Cardiac muscle cell (in vitro differentiated cells and primary cell): Measurements from ENCODE around the gene IKZF3. TPM values are rescaled to one million over a fixed set of nuclear protein-coding genes. Genes with fewer than 3 reads are reported as not detected.

ENCODE experiments used
- DNase-seq, 2 donors: peaks; one replicate each; pipeline versions ENCODE4 v3.0.0 to v3.0.0-alpha.2; 2010 to 2017; ENCODE audit warnings: low read depth in 1 of 2, low spot score in 1 of 2
- H3K27ac ChIP-seq: fragments of 200-600 bp; sonication (generic); 2 replicates; pipeline ENCODE4 v1.5.1; 2016
- H3K27me3 ChIP-seq: fragments of 200-600 bp; sonication (generic); 2 replicates; pipeline ENCODE4 v1.6.0; 2016; ENCODE audit warnings: control low read depth
- H3K36me3 ChIP-seq: fragments of 200-600 bp; sonication (generic); 2 replicates; pipeline ENCODE4 v1.5.1; 2016; ENCODE audit warnings: control low read depth
- H3K4me1 ChIP-seq: fragments of 200-600 bp; sonication (generic); 2 replicates; pipeline ENCODE4 v1.8.1; 2017; ENCODE audit warnings: low read depth, mild to moderate bottlenecking, mixed run types
- H3K4me3 ChIP-seq: fragments of 200-600 bp; sonication (generic); 2 replicates; pipeline ENCODE4 v1.5.1; 2016; ENCODE audit warnings: mild to moderate bottlenecking
- H3K9me3 ChIP-seq: fragments of 200-600 bp; sonication (generic); 2 replicates; pipeline ENCODE4 v1.5.1; 2017; ENCODE audit warnings: low read depth, mild to moderate bottlenecking, control low read depth
- polyA plus RNA-seq: library from polyadenylated mRNA; unstranded; fragments of >200 nt; fragmentation: Nextera tagmentation; extraction: Ambion mirVana; gene quantifications from 2 replicates; pipeline ENCODE4 v1.2.1, GENCODE V29; 2016
- total RNA-seq: library from RNA; depleted of rRNA; stranded (reverse); fragments of >200 nt; gene quantifications from 2 replicates; pipeline ENCODE4 v1.2.3, GENCODE V29; 2016
- TF ChIP-seq, protein P1 (sequence below): IDR thresholded peaks from 2 replicates; pipeline ENCODE4 v1.5.1; 2012; ENCODE audit warnings: low read depth, mild to moderate bottlenecking, low read length

IKZF3 gene
- total and polyA plus RNA-seq, 2 experiments from 2014 or later, result not detected

- TF ChIP-seq, protein P1, sequence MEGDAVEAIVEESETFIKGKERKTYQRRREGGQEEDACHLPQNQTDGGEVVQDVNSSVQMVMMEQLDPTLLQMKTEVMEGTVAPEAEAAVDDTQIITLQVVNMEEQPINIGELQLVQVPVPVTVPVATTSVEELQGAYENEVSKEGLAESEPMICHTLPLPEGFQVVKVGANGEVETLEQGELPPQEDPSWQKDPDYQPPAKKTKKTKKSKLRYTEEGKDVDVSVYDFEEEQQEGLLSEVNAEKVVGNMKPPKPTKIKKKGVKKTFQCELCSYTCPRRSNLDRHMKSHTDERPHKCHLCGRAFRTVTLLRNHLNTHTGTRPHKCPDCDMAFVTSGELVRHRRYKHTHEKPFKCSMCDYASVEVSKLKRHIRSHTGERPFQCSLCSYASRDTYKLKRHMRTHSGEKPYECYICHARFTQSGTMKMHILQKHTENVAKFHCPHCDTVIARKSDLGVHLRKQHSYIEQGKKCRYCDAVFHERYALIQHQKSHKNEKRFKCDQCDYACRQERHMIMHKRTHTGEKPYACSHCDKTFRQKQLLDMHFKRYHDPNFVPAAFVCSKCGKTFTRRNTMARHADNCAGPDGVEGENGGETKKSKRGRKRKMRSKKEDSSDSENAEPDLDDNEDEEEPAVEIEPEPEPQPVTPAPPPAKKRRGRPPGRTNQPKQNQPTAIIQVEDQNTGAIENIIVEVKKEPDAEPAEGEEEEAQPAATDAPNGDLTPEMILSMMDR, result no peak
- Histone ChIP-seq H3K9me3 (no peaks in the 10 kb centered on the region), H3K27me3 (no peaks in the 10 kb centered on the region), H3K36me3 (no peaks in the 10 kb centered on the region), H3K4me3 (no peak overlapping the region), H3K4me1 (peaks cover 6% of the 10 kb centered on the region), H3K27ac (no peak overlapping the region)
- DNase-seq, result no peak
Observed at GRCh38 chr17:39792526-39793221, 71.4 kb downstream of the IKZF3 start.

GRCh38 chr17:39791111-39791992, 72.8 kb downstream of the IKZF3 start:
- Histone ChIP-seq H3K4me3 (no peak overlapping the region), H3K27ac (no peak overlapping the region), H3K9me3 (no peaks in the 10 kb centered on the region), H3K4me1 (peaks cover 6% of the 10 kb centered on the region), H3K27me3 (no peaks in the 10 kb centered on the region), H3K36me3 (no peaks in the 10 kb centered on the region)
- no peak for DNase-seq
- TF ChIP-seq, protein P1, result no peak

GRCh38 chr17:39787743-39788484, 76.2 kb downstream of the IKZF3 start:
- no peak overlapping the region for H3K4me3 ChIP-seq
- H3K9me3 ChIP-seq, result no peaks in the 10 kb centered on the region
- no peak overlapping the region for H3K27ac ChIP-seq
- DNase-seq, result no peak
- H3K27me3 ChIP-seq, result no peaks in the 10 kb centered on the region
- H3K36me3 ChIP-seq, result no peaks in the 10 kb centered on the region
- TF ChIP-seq, protein P1, result no peak
- no peaks in the 10 kb centered on the region for H3K4me1 ChIP-seq

DNA sequence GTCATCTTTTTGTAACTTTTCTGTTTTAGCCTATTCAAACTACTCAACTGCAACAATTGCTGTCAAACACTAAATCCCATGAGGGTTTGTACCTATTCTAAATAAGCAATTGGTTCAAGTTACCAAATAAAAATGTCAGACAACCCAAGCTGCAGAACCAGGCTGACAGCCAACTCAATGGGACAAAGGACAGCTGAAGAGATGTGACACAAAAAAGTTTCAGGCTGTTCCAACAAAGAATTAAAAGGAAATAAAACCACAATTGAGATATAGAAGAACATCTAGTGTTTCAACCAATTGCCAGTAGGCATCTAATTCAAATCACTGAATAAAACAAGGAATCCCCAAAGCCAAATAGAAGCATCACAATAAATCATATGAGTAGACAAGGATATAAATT, 77.1 kb downstream of the IKZF3 start:
- no peak for DNase-seq
- Histone ChIP-seq H3K27ac (no peak overlapping the region), H3K4me3 (no peak overlapping the region), H3K36me3 (no peaks in the 10 kb centered on the region), H3K9me3 (no peaks in the 10 kb centered on the region), H3K27me3 (no peaks in the 10 kb centered on the region), H3K4me1 (no peaks in the 10 kb centered on the region)
- TF ChIP-seq, protein P1, result no peak

- DNase-seq, result peak in 1 of 2 donors; percentile 29
- Histone ChIP-seq H3K4me3 (no peak overlapping the region), H3K4me1 (no peaks in the 10 kb centered on the region), H3K36me3 (no peaks in the 10 kb centered on the region), H3K9me3 (no peaks in the 10 kb centered on the region), H3K27ac (no peak overlapping the region), H3K27me3 (no peaks in the 10 kb centered on the region)
- TF ChIP-seq, protein P1, result no peak
Observed at GRCh38 chr17:39782980-39783379, 81.1 kb downstream of the IKZF3 start.
